ENCODE results near the gene TMPRSS12.
"Not testable (repeated sequence)": the region's sequence is repeated elsewhere in the genome, so short reads cannot be mapped to it uniquely, and the experiment has no call there.

The TMPRSS12 gene

DNA sequence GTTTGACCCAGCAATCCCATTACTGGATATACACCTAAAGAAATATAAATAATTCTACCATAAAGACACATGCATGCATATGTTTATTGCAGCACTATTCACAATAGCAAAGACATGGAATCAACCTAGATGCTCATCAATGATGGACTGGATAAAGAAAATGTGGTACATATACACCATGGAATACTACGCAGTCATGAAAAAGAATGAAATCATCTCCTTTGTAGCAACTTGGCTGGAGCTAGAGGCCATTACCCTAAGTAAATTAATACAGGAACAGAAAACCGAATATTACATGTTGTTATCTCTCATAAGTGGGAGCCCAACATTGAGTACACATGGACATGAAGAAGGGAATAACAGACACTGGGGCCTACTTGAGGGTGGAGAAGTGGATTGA, 13.0 kb downstream of the TMPRSS12 start:
- not testable (repeated sequence) for DNase-seq (ENCODE audit: low spot score)

DNA sequence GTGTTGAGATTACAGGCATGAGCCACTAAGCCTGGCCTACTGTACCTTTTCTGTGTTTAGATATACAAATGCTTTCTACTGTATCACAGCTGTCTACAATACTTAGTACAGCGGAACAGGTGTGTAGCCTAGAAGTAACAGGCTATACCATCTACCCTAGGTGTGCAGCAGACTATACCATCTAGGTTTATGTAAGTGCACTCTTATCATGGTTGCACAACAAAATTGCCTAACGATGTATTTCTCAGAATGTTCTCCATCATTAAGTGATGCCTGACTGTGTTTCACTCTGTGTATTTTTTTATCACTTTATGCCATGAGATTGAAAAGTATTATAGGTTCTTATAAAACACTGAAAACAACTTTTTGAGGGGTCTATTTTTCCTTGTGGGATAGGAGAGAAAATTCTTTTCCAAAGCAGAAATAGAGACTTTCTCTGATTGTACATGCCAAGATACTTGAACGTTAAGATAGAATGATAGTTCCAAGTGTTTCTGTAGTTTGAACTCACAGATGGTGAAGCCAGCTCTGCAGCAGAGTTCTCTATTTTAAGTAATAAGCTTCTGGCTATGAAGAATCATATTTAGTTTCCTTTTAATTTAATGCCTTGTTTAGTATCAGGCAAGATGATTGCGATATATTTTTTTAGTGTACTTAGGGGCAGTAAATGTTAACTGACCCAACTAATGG, 17.0 kb downstream of the TMPRSS12 start:
- DNase-seq (ENCODE audit: low spot score), result no peak

DNA sequence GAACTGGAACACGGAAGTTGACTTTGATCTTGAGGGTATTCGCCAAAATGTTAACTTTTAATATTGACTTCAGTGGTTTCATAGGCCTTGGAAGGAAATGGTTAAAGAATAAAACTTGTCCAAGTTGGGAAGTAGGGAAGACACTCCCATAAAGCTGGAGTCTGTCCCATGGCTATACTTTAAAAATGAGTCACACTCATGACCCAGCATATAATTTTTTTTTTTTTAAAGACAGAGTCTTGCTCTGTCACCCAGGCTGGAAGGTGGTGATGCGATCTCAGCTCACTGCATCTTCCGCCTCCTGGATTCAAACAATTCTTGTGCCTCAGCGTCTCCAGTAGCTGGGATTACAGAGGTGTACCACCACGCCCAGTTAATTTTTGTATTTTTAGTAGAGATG, 19.6 kb downstream of the TMPRSS12 start:
- DNase-seq (ENCODE audit: low spot score), result no peak

- no peak for DNase-seq (ENCODE audit: low spot score)
These were observed 22.5 kb downstream of the TMPRSS12 start for GRCh38 chr12:50865266-50865665.

- DNase-seq (ENCODE audit: low spot score), result not testable (repeated sequence)
These were observed 26.2 kb downstream of the TMPRSS12 start for GRCh38 chr12:50868881-50869280.

DNA sequence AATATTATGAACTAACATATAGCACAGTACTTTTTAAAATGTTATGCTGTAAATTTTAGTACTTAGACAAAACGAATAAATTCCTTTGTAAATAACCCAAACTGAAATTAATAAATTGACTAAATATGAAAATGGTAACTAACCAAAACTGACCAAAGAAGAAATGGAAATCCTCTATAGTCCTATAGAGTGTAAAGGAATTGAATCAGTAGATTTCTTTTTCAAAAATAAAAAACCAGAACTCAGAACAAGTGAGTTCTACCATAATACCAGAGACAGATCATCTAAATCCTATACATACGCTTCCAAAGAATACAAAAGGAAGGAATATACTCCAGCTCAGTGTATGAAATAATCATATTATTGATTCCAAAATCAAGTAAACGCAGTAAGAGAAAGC, 39.8 kb downstream of the TMPRSS12 start:
- no peak for DNase-seq (ENCODE audit: low spot score)

GRCh38 chr12:50887191-50887590, 44.5 kb downstream of the TMPRSS12 start:
- DNase-seq (ENCODE audit: low spot score), result no peak

DNA sequence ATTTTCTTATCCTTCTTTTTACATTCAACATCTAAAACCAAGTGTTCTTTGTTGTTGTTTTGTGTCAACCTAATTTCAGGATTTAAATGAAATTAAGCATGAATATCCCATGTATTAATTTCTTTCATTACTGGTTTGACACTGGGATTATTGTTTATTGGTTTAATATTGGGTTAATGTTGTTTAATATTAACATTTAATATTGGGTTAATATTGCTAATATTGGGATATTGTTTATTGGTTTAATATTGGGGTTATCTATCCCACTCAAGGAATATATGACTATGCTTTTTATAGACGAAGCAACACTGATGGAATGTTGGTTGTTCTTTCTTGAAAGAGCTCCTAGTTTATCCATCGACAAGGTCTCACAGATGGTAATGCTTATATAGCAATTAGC, 45.9 kb downstream of the TMPRSS12 start:
- no peak for DNase-seq (ENCODE audit: low spot score)

DNA sequence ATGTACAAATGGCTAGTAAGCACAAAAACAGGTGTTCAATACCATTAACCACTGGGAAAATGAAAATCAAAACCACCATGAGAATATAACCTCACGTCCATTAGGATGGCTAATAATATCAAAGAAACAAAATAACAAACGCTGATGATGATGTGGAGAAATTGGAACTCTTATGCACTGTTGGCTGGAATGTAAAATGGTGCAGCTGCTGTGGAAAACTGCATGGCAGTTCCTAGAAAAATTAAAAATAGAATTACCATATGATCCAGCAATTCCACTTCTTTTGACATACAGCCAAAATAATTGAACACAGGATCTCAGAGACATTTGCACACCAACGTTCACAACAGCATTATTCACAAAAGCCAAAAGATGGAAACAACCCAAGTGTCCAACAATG, 51.5 kb downstream of the TMPRSS12 start:
- no peak for DNase-seq (ENCODE audit: low spot score)

GRCh38 chr12:50901685-50902113, 59.0 kb downstream of the TMPRSS12 start:
- DNase-seq (ENCODE audit: low spot score), result no peak

- DNase-seq (ENCODE audit: low spot score), result not testable (repeated sequence)
These were observed 65.8 kb downstream of the TMPRSS12 start for GRCh38 chr12:50908479-50908878.

GRCh38 chr12:50912361-50912760, 69.6 kb downstream of the TMPRSS12 start:
- not testable (repeated sequence) for DNase-seq (ENCODE audit: low spot score)

DNA sequence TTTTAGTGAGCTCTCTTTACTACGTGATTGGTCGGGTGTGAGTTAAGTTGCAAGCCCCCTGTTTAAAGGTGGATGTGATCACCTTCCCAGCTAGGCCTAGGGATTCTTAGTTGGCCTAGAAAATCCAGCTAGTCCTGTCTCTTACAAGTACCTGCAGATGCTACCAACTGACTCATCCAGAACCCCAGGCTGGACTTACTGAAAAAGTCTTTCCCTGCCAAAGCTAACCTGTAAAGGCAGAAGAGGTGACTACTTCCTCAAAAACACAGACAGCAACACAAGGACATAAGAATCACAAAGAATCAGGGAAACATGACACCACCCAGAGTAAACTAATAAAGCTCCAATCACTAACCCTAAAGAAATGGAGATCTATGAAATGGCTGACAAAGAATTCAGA, 70.5 kb downstream of the TMPRSS12 start:
- DNase-seq (ENCODE audit: low spot score), result no peak

GRCh38 chr12:50914872-50915484, 72.3 kb downstream of the TMPRSS12 start:
- no peak for DNase-seq (ENCODE audit: low spot score)

DNA sequence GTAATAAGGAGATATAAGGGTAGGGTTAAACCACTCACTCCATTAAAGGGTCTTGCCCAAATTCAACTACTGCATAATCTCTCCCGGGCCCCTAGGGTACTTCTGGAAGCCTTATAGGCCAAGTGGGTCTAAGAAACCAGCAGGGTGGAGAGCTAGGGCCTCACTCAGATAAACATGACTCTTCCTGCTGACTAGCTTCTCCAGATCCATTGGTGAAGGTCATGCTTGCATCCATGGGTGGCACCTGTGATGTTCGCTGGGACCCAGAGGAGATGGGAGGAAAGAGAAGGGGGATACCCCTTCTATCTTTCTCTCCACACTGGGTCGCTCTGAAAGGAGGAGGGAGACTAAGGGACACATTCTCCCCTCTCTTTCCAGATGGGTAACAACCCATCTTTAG, 73.6 kb downstream of the TMPRSS12 start:
- DNase-seq (ENCODE audit: low spot score), result no peak

DNA sequence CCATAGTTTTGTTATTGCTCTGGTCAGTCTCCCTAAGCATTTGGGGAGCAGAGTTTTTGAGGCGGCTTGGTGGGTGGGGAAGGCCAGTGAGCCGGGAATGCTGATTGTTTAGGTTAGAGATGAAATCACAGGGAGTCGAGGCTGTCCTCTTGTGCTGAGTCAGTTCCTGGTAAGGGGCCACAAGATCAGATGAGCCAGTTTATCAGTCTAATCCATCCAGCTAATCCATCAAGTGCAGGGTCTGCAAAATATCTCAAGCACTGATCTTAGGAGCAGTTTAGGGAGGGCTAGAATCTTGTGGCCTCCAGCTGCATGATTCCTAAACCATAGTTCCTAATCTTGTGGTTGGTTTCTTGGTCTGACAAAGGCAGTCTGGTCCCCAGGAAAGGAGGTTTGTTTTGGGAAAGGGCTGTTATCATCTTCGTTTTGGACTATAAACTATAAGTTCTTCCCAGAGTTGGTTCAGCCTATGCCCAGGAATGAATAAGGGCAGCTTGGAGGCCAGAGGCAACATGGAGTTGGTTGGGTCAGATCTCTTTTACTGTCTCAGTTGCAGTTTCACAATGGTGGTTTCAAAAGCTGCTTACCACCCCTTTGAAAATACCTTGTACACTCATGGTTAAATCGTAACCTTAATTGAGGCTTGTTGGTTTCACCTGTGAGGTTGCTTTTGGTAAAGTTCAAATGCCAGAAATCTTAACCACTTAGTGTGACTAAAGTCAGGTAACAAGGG, 76.0 kb downstream of the TMPRSS12 start:
- DNase-seq (ENCODE audit: low spot score), result peak; percentile 26

- DNase-seq (ENCODE audit: low spot score), result peak; percentile 73
These were observed 80.1 kb downstream of the TMPRSS12 start for GRCh38 chr12:50922820-50923219.

GRCh38 chr12:50923361-50924130, 80.8 kb downstream of the TMPRSS12 start:
- no peak for DNase-seq (ENCODE audit: low spot score)

GRCh38 chr12:50924131-50924438, 81.4 kb downstream of the TMPRSS12 start:
- DNase-seq (ENCODE audit: low spot score), result no peak

DNA sequence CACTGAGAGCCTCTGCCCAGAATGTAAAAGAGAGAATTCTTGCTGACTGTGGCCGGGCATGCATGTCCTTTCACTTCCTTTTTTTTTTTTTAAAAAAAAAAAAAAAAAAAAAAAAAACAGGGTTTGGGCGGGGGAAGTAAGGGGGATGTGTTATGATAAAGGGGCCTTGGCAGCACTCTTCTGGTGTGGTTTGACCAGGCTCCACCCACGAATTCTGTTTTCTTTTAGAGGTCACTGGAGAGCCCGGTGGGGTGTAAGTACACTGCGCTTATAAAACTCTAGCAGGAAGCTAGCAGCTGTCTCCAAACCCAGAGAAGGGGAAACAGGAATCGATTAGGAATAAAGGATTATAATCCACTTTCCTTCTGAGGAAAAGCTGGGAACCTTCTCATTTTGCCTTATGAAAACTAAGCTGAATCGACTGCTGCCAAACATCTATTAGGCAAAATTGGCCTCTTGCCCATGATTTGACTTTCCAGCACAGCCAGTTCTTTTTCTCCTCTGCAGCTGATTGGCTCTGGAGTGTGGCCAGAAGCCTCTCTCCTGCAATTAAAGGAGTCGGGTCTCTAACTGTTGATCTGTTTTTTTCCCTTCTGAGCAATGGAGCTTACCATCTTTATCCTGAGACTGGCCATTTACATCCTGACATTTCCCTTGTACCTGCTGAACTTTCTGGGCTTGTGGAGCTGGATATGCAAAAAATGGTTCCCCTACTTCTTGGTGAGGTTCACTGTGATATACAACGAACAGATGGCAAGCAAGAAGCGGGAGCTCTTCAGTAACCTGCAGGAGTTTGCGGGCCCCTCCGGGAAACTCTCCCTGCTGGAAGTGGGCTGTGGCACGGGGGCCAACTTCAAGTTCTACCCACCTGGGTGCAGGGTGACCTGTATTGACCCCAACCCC, 82.0 kb downstream of the TMPRSS12 start:
- peak; percentile 78 for DNase-seq (ENCODE audit: low spot score)

DNA sequence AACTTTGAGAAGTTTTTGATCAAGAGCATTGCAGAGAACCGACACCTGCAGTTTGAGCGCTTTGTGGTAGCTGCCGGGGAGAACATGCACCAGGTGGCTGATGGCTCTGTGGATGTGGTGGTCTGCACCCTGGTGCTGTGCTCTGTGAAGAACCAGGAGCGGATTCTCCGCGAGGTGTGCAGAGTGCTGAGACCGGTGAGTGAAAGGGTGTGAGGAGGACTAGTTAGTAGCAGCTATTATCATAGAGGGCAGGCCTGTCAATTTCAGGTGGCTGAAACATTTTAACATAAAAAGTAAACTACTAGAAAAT, 82.6 kb downstream of the TMPRSS12 start:
- peak; percentile 33 for DNase-seq (ENCODE audit: low spot score)
